GM21786 (cell line): ENCODE results near the gene FRAS1.
"Not testable (repeated sequence)": the region's sequence is repeated elsewhere in the genome, so short reads cannot be mapped to it uniquely, and the experiment has no call there.

Experiments used
- ATAC-seq: cut with Tn5 transposase; IDR thresholded peaks from one replicate; pipeline ENCODE4 v1.9.1; 2021; ENCODE audit not compliant: unreplicated experiment

The FRAS1 gene

DNA sequence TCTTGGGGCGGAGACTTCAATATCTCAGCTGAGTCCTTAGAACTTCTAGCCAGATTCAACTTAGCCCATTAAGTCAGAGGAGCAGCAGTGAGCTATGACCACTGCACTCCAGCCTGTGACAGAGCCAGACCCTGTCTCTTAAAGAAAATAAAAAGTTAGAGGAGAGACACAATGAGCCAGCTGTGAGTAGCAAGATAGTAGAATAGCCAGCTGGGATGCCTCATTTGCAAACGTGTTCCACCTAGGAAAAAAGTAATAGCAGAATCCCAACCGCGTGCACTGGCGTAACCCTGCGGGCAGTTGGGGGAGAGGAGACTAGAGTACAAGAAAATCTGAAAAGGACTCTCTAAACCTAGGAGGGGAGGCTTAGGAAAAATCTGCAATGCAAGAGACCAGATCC lies 361.3 kb downstream of the FRAS1 start:
- ATAC-seq, result no peak

- ATAC-seq, result no peak
These were observed 366.7 kb downstream of the FRAS1 start for GRCh38 chr4:78423790-78424189.

DNA sequence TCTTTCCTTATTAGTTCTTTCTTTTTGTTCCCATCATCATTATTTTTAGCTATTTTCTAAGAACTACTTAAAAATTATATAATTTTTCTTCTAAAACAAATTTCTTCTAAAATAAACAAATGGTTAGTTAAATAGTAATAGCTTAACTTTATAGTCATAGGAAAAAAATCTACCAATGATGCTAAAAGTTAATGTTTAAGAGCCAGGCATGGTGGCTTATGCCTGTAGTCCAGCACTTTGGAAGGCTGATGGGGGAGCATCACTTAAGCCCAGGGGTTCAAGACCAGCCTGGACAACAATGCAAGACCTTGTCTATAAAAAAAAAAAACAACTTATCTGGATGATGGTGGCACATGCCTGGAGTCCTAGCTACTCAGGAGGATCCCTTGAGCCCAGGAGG lies 367.3 kb downstream of the FRAS1 start:
- ATAC-seq, result no peak

GRCh38 chr4:78426972-78427371 lies 369.8 kb downstream of the FRAS1 start:
- no peak for ATAC-seq

- no peak for ATAC-seq
These were observed 371.9 kb downstream of the FRAS1 start for GRCh38 chr4:78428996-78429395.

DNA sequence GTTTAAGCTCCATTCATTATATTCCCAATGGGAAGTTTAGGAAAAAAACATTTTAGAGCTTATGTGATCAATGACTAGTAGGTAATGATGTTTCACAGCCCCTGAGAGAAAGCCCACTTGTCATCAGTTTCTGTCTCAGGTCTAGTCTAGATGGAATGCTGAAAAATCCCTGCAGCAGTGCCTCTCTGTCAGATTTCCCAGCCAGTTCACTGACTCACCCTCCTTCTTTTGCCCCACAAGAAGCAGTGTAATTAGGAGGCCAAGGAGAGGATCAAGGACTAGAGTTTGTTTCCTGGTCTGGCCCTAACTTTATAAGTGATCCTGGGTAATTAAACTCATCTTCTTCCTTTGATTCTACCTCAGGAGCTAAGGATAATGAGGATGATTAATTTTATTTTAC lies 375.8 kb downstream of the FRAS1 start:
- ATAC-seq, result no peak

DNA sequence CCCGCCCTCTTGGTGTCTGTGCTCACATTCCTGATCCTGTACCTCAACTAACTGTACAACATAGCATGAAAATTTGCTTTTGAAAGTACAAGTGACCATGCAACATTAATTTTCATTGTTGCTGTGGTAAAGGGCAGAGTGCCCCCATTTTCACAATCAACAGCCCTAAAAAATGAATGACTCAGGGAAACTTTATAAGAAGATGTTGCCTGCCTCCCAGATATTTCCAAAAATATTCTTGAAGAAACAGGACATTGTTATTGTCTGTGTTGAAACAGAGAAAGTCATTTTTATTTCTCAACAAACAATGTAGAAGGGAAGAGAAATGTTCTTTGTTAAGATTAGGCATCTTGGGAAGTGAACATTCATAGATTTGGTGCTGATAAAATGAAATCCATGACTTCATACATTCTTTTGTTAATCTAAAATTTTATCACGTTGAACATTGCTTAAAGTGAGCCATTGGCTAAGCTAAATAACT lies 380.5 kb downstream of the FRAS1 start:
- no peak for ATAC-seq

DNA sequence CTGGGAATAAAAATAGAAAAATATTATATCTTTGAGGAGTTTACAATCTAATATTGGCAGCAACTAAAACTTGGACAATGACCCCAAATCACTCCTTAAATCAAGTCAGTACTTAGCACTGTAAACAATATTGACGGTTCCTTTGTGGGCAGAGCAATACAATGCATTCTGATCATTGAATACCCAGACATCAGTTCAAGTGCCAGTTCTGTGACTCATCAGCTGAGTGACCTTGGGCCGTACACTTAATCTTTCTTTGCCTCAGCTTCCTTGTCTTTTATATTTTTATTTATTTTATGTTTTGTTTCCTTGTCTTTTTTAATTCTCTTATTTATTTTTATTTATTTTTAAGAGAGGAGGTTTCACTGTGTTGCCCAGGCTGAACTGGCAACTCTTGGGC lies 382.2 kb downstream of the FRAS1 start:
- no peak for ATAC-seq

DNA sequence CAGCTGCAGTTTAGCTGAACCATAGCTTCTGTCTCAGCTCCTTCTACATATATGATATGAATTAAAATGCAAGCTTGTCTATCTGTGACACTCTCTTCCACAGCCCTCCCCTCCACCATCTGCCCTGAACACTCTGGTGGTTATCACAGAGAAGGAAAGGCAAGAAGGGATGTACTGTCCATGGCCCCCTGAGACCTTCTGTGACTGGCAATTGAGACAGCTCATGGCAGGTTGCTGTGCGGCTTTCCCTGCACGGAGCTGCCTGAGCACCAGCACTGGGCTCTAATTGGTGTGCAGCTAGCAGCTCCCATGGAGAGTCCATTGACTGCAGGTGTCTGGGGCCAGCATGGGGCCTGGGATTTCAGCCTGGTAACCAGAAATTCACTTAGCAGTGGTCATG lies 384.6 kb downstream of the FRAS1 start:
- no peak for ATAC-seq

DNA sequence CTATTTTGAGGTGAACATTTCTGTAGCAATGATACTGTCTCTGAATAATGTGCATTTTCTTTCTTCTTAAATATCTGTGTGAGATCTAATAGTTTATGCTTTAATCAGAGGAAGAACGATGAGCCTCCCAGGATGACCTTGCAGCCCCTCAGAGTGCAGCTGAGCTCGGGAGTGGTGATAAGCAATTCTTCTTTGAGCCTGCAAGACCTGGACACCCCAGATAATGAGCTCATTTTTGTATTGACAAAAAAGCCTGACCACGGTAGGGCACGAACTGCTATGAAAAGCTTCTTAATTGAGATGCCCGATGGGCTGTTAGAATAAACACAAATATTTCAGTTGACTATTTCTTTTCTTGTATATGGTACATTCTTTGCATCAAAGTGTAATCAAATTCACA lies 389.5 kb downstream of the FRAS1 start:
- no peak for ATAC-seq

DNA sequence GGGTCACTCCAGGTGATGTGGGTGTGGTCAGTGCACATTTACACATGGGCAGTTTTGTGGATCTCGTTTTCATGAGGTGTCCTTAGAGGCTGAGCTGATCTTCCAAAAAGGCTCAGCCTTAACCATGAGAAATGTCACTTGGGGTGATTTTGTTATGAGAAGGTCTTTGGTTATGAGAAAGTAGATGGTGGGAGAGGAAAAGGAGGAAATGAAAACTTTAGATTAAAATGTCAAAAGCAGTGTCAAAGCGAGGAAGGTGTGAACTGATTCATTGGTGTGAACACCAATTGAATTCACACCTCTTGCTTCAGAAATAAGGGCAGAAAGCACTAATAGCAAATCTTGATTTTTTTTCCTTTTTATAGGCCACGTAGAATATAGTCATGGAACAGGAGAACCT lies 394.3 kb downstream of the FRAS1 start:
- no peak for ATAC-seq

GRCh38 chr4:78454016-78454415 lies 396.9 kb downstream of the FRAS1 start:
- no peak for ATAC-seq

DNA sequence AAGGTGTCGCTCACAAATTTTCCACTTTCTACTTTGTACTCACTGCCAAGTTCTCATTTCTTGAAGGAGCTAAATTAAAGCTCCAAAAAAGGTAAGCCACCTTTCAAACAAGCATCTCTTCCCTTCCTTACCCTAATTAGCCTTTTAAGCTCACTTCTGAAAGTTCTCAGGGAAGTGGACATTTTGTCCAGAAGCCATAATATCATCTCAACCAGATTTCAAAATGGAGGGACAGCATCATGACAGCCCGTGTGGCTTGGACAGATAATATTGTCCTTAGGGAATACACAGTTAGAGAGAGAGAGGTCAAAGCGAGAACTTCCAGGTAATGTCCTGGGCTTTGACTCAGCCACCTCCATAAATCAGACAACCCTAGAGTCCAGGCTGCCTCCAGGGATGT lies 400.6 kb downstream of the FRAS1 start:
- no peak for ATAC-seq

- ATAC-seq, result no peak
These were observed 402.2 kb downstream of the FRAS1 start for GRCh38 chr4:78459327-78459726.

GRCh38 chr4:78460368-78460767 lies 403.2 kb downstream of the FRAS1 start:
- no peak for ATAC-seq

DNA sequence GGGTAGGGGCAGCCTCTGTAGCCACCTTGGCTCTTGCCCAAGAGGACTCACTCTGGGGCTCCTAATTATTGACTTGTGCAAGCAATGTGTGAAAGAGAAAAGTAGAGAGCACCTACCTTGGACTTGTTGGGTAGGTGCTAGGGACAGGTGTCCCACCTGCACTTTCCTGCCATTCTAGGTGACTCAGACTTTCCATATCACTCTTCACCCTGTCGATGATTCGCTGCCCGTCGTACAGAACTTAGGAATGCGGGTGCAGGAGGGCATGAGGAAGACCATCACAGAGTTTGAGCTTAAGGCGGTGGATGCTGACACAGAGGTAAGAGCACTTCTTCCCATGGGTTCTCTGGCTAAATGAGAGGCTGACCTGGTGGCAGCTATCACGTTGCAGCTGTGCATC lies 407.1 kb downstream of the FRAS1 start:
- no peak for ATAC-seq

- not testable (repeated sequence) for ATAC-seq
These were observed 410.1 kb downstream of the FRAS1 start for GRCh38 chr4:78467223-78467622.

- ATAC-seq, result no peak
These were observed 411.1 kb downstream of the FRAS1 start for GRCh38 chr4:78468272-78468671.

DNA sequence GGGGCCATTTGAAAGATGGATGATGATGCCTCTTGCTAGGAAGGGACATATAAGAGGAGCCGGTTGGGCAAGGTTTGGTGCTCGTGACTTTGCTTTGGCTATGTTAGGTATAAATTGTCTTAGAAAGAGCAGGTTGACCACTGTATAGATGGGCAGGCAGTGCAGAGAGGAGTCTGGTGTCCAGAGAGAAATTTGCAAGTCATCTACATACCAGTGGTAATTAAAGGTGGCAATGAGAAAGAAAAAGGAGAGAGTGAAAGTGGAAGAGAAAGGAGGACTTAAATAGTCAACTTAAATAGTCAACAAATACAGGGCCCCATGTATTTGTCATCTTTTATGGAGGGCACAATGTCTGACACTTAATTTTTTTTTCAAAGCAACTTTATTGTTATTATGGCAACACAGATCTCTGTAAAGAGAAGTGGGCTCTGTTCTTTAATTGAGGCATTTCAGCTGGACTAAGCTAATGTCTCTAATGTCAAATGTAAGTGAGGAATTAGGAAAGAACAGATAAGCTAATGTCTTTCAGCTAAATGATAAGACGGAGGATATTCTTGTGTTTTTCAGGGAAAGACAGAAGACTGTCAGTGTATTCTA lies 419.1 kb downstream of the FRAS1 start:
- no peak for ATAC-seq

DNA sequence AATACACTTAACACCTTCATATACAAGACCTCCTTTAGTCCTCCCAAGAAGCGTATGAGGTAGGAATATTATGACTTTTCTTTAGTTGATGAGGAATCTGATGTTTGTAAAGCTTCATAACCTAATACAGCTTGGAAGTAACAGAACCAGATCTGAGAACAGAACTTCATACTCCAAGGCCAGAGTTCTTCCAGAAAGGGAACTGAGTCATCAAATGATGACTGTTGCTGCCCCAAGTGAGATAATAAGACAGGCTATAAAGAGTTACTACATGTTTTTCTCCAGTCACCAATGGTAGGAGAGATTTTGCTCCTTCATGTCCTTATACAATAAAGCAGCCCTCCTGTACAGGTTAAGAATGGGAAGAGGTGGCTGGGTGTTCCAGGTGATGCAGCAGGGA lies 420.2 kb downstream of the FRAS1 start:
- ATAC-seq, result no peak

DNA sequence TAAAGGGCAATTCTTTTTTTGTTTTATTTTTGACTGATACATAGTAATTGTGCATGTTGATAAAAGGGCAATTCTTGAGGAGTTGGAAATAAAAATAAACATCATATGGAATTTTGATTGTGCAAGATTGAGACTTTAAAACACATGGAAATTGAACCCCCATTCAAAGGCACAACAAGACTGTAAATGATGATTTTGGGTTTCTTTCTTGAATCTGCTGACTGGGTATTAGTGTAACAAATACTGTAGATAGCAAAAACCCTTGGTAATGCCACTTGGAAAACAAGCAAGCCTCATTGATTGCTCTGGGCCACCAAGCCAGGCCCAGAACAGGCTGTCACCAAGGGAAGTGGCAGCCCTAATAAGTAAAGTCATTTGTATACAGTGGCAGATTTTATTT lies 421.4 kb downstream of the FRAS1 start:
- ATAC-seq, result no peak

GRCh38 chr4:78480286-78480685 lies 423.2 kb downstream of the FRAS1 start:
- no peak for ATAC-seq

GRCh38 chr4:78481180-78481579 lies 424.1 kb downstream of the FRAS1 start:
- no peak for ATAC-seq

DNA sequence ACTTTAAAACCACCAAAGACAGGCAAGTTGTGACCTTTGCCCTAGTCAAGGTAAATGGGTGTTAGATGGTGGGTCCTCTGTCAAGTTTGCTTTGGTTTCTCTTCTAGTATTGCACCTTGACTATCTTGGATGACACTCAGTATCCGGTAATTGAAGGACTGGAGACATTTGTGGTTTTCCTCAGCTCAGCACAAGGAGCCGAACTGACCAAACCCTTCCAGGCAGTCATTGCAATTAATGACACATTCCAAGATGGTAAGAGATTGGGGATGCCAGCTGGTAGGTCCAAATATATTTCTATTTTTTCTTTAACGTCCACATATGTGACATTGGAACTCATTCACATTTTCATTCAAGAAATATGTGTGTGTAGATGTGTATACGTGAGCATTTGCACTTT lies 425.2 kb downstream of the FRAS1 start:
- no peak for ATAC-seq
